GM21526 (cell line): ENCODE data around the gene RNF182.
"Not testable (repeated sequence)": the region's sequence is repeated elsewhere in the genome, so short reads cannot be mapped to it uniquely, and the experiment has no call there.

Source experiments
- ATAC-seq: cut with Tn5 transposase; IDR thresholded peaks from one replicate; pipeline ENCODE4 v1.9.1; 2021; ENCODE audit warnings: moderate library complexity; ENCODE audit not compliant: unreplicated experiment, low FRiP score

Gene RNF182

DNA sequence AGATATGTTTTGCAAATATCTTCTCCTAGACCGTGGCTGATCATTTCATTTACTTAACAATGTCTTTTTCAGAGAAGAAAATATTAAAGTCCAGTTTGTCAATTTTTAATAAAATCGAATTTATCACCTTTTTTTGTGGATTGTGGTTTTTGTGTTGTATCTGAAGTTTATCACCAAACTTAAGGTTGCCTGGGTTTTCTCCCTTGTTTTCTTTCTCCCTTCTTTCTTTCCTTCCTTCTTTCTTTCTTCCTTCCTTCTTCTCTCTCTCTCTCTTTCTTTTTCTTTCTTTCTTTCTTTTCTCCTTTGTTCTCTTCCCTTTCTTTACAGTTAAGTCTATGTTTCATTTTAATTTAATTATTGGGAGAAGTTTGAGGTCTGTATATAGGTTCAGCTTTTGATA is 68.7 kb downstream of the RNF182 start:
- ATAC-seq: no peak

DNA sequence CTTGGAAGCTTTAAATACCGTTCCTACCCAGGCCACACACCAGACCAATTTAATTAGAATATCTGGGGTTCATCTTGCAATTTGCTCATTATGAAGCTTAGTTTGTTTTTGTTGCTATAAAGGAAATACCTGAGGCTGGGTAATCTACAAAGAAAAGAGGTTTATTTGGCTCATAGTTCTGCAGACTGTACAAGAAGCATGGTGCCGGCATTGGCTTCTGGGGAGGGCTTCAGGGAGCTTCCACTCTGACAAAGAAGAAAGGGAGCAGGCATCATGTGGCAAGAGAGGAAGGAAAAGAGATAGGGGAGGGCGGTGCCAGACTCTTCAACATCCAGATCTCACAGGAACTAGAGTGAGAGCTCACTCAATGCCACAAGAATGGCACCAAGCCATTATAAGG is 73.6 kb downstream of the RNF182 start:
- no peak for ATAC-seq

DNA sequence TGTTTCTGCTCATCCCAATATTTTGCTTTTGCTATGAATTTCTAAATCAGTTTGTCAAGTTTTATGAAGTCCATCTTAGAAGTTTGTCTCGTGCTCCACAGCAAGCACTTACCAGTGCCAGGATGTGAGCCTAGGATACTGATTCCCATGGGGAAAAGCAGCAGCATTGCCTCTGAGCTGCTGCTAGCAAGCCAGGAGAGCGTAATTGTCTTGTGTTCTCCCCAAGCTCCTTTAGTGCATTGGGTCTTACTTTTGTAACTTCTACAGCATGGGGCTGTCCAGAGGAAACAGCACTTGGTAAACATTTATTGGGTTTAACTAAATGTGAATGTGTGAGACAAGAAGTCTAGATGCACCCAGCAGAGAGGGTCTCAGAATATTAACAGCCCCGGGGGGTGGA is 76.1 kb downstream of the RNF182 start:
- ATAC-seq: no peak

DNA sequence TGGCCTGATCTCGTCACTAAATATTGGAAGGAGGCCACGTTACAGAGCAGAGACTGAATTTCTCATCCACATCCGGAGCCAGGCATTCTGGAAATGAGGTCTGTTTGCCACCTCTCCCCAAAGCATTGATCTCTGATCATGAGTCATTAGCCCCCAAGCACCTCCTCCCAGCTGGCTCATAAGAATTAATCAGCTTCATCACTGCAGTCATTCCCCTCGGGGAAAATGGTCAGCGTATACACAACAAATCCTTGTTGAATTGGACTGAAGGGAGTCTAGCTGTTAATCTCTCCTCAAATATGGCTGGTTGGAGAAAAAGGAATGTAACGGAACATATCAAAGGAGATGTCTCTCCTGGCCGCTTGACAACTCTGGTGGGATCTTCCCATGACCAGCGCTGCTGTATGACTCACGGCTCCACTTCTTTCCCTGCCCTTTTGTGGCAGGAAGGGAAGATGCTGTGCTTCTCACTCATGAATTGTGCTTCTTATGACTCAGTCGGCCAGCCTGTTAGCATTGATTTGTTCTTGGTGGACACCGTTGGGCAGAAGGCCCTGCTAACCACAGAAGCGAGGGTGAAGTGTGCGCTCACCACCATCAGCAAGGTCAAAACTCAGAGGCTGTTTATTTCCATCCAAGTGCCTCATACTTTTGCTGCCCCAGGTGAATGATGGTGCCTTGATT is 76.7 kb downstream of the RNF182 start:
- ATAC-seq: no peak

DNA sequence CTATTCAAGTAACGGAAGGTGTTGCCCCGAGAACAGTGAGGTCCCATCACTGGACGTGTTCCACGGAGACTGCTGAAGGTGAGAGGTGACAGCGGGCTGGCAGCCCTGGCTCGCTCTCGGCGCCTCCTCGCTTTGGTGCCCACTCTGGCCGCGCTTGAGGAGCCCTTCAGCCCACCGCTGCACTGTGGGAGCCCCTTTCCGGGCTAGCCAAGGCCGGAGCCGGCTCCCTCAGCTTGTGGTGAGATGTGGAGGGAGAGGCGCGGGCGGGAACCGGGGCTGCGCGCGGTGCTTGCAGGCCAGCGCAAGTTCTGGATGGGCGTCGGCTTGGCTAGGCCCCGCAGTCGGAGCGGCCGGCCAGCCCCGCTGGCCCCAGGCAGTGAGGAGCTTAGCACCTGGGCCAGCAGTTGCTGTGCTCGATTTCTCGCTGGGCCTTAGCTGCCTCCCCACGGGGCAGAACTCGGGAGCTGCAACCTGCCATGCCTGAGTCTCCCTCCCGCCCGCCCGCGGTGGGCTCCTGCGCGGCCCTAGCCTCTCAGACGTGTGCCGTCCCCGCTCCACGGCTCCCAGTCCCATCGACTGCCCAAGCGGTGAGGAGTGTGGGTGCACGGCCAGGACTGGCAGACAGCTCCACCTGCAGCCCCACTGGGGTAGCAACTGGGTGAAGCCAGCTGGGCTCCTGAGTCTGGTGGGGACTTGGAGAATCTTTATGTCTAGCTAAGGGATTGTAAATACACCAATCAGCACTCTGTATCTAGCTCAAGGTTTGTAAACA is 77.6 kb downstream of the RNF182 start:
- no peak for ATAC-seq

DNA sequence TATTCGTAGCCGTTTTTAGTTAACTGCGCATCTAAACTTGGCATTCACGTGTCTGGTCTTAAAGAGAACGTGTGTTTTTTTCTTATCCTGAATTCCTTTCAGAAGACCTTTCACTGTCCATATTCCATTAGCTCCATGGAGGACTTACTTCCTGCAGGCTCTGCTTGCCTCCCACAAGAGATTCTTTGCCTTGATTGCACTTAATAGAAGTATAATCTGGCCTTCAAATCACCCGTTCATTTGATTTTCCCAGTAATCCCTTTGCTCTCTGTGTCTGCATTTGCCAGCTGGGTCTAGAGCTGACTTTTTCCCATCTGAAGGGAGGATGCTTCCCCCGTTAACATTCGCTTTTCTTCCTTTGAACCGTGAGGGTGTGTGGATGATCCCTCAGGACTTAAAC is 79.5 kb downstream of the RNF182 start:
- no peak for ATAC-seq

DNA sequence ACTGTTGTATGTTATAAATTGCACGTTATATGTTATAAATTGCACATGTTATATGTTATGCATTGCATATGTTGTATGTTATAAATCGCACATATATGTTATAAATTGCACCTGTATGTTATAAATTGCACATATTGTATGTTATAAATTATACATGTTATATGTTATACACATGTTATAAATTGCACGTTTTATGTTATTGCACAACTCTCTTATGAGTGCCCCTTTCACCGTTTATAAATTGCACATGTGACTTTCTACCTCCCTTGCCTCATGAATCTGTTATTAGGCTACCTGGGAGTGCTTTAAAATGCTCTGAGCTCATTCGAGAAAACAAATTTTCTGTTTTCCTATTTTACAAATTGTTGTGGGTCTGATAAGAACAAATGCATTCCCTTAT is 84.1 kb downstream of the RNF182 start:
- no peak for ATAC-seq

DNA sequence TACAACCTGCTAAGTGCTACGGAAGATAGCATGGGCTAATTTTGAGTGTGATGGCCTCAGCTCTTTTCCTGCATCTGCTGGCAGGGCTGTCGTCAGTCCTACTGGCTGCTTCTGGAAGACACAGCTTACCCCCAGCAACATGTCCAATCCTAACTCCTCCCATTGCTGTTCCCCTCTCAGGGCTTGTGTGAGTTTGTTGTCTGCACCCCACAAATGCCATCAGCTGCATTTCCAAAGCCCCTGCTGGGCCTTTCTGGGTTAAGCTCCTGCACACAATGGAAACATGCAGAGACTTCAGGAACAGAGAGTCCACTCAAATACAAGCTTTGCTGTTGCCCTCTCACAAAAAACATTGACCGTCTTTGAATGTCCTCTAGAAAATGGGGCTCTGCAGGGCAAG is 84.7 kb downstream of the RNF182 start:
- no peak for ATAC-seq

DNA sequence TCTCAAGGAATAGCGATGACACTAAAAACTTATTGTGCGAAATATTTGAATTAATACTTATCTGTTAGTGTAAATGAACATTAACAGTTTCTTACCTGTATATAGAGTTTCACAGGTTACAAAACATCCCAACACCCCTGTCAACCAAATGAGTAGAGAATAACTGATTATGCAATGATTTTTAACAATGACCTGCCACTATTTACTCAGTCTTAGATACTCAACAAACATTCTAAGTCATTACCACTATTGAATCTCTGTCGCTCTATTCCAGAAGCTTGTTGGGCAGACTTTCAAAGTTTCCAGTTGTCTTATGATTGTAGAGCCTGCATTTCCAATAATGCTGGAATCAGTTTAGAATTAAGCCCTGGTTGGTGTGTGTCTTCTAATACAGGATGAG is 85.5 kb downstream of the RNF182 start:
- no peak for ATAC-seq

DNA sequence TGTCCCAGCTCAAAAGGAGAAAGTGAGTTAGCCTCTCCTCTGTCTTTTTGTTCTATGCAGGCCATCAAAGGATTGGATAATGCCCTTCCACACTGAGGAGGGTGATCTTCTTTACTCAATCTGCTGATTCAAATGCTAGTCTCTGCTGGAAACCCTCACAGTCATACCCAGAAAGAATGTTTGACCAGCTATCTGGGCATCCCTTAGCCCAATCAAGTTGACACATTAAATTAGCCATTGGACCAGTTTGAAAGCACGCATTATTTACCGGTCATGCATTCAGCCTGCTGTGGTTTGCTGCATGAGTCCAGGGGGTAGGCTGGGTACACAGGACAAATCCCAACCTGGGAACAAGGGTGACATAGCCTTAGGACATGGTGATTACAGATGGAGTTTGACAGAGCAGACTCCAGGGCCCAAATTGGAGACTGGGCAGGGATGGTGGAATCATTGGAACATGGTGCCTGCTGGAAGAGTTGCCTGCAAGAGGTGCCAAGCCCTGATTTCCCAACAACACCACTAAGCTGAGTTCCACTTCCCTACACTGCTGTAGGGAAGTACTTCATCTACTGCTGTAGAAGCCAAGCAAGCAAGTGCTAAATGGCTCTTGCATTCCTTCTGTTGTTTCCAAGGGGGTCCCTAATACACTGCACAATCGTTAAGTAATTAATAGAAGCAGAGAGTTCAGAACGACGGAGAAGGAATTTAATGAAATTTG is 87.7 kb downstream of the RNF182 start:
- ATAC-seq: no peak

DNA sequence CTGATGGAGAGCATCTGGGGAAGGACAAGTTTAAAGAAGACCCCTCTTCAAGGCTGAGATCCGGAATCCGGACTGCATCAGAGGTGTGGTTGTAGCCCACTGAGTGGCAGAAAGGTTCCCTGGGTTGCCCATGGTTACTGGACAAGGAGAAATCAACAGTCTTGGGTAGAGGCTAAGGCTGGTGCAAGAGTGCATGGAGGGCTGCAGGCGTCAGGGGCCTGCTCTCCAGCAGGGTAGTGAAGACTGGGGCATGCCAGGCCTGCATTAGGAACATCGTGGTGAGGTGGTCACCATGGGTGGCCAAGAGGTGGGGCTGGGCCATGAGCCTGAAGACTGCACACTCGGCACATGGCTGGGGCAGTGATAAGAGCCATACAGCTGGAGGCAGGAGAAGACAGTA is 91.2 kb downstream of the RNF182 start:
- ATAC-seq: no peak

DNA sequence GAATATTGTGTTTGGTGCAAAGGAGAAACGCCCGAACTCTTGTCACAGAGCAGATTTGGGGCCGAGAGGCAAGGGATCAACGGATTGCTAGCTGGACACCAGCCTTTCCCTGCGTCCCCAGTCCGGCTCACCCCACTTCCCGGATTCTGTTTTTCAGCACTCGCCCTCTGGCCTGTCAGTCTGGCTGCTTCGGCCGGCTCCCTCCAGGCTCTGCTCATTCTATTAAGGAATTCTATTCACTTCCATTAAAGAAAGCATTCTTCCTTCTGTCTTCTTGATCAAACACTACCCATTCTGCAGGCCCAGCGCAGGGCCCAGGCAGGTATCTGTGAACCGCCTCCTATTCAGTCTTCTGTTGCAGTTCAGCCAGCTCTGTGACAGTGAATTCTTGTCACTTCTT is 91.7 kb downstream of the RNF182 start:
- no peak for ATAC-seq

DNA sequence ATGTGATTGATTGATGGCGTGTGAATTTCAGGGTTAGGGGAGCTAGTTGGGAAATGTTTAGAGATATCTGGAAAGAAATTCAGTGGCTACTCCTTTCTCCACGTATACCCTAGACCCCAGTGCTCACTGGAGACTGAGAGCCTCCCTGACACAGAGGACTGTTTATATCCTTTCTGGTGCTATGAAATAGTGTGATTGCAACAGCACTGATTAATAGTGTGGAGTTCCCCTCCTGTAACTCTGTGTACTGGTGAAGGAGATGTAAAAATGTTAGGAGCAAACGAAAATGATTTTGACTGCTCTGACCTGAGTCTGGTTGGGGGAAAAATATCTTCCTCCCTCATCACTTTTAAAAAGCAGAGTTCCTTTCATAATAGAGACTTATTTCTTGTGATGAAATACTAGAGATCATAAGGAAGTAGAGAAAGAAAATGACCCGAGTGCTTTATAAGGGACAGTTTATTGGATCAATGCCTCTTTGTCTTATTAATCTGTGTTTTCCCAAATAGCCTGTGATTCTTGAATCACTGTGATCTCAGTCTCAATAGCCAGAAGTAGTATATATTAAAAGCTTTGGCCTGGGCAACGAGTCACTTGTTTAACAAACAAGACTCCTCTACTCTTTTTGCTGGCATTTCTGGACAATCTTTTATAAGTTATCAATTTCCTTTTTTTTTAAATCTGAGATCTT is 92.3 kb downstream of the RNF182 start:
- ATAC-seq: no peak

DNA sequence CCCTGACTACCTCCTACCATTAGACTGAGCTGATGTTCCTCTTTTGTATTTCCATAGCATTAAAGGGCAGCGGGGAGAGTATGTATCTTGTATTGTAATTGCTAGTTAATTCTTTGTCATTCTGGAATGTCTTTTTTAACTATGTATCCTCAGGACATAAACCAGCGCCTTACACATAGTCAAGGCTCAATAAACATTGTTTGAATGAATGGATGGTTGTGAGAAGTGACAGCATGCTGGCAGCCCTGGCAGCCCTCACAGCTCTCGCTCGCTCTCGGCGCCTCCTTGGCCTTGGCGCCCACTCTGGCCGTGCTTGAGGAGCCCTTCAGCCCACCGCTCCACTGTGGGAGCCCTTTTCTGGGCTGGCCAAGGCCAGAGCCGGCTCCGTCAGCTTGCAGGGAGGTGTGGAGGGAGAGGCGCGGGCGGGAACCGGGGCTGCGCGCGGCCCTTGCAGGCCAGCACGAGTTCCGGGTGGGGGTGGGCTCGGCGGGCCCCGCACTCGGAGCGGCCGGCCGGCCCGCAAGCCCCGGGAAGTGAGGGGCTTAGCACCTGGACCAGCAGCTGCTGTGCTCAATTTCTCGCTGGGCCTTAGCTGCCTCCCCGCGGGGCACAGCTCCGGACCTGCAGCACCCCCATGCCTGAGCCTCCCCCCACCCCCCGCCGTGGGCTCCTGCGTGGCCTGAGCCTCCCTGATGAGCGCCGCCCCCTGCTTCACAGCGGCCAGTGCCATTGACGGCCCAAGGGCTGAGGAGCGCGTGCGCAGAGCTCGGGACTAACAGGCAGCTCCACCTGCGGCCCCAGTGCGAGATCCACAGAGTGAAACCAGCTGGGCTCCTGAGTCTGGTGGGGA is 93.1 kb downstream of the RNF182 start:
- no peak for ATAC-seq

DNA sequence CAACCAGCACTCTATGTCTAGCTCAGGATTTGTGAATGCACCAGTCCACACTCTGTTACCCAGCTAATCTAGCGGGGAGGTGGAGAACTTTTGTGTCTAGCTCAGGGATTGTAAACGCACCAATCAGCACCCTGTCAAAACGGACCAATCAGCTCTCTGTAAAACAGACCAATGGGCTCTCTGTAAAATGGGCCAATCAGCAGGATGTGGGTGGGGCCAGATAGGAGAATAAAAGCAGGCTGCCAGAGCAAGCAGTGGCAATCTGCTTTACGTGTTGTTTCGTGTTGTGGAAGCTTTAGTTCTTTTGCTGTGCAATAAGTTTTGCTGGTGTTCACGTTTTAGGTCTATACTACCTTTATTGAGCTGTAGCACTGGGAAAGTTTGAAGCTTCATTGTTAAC is 93.8 kb downstream of the RNF182 start:
- ATAC-seq: not testable (repeated sequence)

DNA sequence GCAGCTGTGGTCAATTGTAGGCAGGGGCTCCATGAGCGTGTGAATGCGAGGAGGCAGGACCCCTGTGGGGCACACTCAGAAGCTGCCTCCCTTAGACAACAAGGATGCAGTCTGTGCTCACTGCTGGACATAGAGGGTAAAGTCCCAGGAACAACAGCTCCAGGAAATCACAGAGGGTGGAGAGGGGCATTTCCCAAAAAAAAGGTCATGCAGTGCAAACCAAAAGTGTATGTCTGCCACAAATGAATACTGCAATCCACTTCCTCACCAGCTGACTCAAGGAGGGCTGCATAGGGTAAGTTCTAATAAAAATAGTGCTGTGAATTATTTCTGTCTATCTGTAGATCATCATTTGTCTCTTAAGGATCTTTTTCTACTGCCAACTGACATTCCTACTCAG is 95.8 kb downstream of the RNF182 start:
- no peak for ATAC-seq

DNA sequence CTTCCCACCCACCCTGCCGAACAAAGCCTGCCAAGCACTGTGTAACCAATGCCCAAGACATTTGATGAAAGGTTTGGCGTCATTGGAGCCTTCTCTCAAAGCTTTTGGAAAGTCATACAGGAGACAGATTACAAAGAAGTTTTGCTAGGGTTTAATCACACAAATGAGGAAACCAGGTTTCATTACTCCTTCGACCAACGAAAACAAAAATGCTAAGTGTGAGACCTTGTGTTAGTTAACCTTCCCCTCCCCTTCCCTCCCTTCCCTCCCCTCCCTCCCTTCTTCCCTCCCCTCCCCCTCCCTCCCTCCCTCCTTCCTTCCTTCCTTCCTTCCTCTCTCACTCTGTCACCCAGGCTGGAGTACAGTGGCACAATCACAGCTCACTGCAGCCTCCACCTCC is 96.7 kb downstream of the RNF182 start:
- ATAC-seq: no peak

DNA sequence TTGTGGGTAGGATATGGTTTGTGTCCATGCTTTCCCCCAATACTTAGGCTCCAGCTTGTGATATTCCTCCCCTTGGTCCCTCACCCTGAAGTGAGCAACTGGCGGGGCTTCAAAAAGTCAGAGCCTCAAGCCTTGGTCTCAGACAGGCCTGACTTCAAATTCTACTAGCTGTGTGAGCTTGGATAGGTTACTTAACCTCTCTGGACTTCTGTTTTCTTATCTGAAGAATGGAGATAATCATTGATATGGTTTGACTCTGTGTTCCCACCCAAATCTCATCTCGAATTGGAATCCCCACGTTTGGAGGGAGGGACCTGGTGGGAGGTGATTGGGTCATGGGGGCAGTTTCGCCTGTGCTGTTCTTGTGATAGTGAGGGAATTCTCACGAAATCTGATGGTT is 97.9 kb downstream of the RNF182 start:
- ATAC-seq: no peak

DNA sequence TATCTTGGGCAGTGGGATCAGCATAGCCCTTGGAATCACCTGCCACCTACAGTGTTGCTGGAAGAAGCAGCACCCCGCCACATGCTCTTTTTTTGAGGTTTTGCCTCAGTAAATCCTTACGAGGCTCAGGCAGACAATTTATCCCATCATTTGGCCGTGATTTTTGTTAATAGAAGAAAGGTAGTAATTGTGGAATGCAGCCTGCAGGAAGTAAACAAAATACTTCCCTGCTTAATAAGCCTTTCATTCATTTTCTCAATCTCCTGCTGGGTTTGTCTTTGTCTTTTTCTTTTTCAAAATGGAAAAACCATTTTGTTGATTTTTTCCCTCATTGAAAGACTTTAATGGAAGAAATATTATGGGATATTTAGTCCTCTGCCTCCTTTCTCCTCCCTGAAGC is 99.1 kb downstream of the RNF182 start:
- no peak for ATAC-seq

DNA sequence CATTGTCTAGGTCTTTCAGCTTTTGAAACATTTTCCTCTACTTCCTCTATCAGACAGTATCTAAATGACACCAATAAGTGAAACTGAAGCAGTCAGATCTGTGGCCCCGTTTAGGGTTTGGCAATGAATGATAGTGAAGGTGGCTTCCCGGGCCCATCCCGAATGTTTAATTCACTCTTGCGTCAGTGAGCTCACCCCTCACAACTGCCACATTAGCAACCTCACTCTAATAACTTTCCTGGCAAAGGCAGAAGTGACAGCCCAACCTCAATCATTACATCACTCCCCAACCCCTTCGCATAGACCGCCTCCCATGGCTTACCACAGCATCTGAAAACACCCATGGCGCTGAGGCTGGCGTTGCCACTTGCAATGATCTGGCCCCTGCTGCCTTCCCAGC is 100.4 kb downstream of the RNF182 start:
- no peak for ATAC-seq
